GM19438 (cell line): ENCODE measurements around the gene FIS1.

ENCODE experiments used
- ATAC-seq: cut with Tn5 transposase; IDR thresholded peaks from one replicate; pipeline ENCODE4 v1.9.1; 2021; ENCODE audit warnings: low read depth; ENCODE audit not compliant: unreplicated experiment

The FIS1 gene

GRCh38 chr7:101235050-101235449 is 9.8 kb downstream of the FIS1 start:
- ATAC-seq, result no peak

GRCh38 chr7:101234636-101235035 is 10.2 kb downstream of the FIS1 start:
- no peak for ATAC-seq

DNA sequence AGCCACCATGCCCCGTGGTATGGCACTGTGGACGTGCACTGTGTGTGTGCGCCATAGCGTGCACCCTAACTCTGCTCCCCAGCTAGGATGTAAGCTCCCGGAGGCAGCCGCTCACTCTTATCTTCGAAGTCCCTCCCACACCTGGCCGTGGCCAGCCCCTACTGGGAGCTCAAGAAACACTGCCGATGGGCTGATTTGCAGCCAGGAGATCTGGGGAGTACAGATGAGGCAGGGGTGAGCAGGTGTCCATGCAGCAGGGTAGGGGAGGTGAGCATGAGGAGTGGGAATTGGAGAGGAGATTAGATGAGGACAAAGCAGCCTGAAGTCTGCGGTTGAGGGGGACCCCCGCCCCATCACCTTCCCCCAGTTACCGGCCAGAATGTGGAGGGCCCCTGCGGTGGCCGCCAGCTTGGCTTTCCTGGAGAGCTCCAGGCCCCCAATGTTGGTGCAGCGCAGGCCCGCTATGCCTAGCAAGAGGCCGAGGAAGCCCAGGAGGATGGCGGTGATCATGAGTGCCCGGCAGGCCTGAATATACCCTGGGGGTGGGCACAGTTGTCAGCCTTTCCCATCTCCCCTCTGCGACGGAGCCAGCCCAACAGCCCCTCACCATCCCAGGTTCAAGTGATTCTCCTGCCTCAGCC is 10.9 kb downstream of the FIS1 start:
- no peak for ATAC-seq

DNA sequence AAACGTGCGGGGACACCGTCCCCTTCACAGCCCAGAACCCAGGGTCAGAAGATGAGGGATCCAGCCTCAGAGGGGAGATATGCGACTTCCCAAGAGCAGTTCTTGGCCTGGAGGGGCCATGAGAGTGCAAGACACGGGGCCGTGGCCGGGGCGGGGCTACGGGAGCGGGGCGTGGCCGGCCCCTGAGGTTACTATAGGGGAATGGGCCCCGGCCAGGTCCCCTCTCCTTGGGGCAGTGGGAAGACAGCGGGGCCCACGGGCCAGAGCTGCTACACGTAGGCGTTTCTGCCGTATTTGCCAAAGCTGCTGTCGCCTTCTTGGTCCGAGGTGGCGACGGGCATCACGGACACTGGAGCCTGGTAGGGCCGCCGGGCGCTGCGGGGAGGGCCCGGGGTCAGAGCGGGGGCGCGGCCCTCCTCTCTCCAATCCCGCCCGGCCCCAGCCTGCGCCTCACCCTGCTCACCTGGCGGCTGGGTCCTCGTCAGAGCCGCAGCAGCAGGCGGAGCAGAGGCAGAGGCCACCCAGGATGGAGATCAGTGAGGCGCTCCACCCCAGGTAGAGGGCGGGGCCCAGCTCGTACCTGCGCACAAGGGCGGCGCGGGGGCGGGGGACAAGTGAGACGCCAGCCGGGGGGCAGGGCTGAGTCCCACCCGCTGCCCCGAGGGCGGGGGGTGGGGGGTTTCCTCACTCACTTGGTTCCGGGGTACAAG is 12.6 kb downstream of the FIS1 start:
- no peak for ATAC-seq

DNA sequence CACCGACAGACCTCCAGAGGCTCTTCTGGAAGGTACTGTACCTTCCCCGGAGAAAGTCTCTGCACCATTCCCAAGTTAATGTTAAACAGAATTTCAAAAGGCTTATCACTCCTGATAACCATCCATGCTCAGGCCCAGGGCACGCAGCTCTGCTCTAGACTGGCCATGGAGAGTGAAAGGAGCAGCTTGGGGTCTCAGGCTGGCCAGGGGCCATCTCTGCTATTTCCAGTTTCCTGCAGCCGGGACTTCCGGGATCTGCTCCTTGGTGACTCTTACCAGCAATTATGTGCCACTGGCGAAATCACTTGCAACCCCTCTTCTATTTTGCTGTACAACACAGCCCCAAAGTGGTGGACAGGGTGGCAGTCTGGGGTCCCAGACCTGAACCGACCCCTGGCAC is 13.2 kb downstream of the FIS1 start:
- no peak for ATAC-seq

DNA sequence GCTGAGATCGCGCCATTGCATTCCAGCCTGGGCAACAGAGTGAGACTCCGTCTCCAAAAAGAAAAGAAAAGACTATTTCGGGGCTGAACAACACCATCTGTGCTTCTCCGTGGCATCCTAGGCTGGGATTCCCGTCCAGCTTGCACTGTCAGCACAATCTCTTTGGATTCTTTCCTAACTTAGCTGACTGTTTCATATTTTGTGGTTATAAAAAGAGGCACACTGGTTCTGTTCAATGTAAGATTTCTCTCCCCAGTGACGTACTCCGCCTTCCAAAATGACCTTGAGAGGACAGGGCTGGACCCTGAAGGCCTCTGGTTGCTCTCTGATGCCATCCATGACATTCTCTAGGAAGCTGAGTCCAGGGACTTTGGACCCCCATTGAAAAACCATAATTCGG is 18.2 kb downstream of the FIS1 start:
- ATAC-seq, result no peak

DNA sequence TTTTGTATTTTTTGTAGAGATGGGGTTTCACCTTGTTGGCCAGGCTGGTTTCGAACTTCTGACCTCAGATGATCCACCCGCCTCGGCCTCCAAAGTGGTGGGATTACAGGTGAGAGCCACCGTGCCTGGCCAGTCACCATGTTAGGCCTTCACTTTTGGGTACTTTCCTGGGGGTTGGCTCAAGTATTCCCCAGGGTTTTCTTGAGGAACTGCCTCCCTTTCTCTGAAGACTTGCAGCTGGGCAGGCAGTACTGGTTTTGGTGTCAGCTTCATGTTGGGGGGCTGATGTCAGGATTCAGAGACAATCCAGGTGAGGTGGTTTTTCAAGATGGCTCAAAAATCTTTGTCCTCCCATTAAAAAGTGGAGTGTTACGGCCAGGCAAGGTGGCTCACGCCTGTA is 19.2 kb downstream of the FIS1 start:
- no peak for ATAC-seq

DNA sequence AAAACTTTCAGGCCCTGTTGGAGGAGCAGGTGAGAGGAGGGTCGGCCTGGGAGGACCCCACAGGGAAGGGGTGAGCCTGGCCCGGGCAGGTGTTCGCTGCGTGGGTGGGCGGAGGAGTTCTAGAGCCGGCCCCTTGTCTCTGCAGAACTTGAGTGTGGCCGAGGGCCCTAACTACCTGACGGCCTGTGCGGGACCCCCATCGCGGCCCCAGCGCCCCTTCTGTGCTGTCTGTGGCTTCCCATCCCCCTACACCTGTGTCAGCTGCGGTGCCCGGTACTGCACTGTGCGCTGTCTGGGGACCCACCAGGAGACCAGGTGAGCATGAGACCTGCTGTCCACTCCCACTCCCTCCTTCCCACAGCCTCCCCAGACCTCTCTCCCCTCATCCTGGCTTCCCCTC is 21.4 kb downstream of the FIS1 start:
- no peak for ATAC-seq

DNA sequence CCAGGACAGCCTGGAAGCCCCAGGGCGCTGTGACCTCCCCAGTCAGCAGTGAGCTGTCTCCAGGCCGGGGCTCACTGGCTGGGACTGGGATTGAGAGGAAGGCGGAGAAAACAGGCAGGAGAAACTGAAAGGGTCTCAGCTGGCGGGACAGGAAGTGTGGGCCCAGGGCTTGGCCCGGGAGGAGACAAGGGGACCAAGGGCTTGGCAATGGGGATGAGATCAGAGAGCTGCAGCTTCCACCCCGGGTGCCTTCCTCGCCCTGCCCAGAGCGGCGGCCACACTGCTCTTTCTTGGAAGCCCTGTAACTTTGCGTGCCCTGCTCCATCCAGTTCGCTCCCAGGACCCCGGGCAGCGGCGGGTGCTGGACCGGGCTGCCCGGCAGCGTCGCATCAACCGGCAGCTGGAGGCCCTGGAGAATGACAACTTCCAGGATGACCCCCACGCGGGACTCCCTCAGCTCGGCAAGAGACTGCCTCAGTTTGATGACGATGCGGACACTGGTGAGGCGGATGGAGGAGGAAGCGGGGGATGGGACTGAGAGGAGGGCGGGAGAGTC is 22.5 kb downstream of the FIS1 start:
- ATAC-seq, result no peak

- no peak for ATAC-seq
Measured at GRCh38 chr7:101220295-101220694, 24.6 kb downstream of the FIS1 start.

- ATAC-seq, result peak; percentile 20
Measured at GRCh38 chr7:101218236-101219125, 26.4 kb downstream of the FIS1 start.

- ATAC-seq, result peak; percentile 71
Measured at GRCh38 chr7:101217388-101218235, 27.3 kb downstream of the FIS1 start, which contains the start of the genes PLOD3 and ZNHIT1. TSS of gene PLOD3 (minus strand) at chr7:101217581. CDS start at chr7:101217274, 307 bp downstream. TSS of gene ZNHIT1 (plus strand) at chr7:101218165. CDS start at chr7:101218196, 31 bp downstream.

DNA sequence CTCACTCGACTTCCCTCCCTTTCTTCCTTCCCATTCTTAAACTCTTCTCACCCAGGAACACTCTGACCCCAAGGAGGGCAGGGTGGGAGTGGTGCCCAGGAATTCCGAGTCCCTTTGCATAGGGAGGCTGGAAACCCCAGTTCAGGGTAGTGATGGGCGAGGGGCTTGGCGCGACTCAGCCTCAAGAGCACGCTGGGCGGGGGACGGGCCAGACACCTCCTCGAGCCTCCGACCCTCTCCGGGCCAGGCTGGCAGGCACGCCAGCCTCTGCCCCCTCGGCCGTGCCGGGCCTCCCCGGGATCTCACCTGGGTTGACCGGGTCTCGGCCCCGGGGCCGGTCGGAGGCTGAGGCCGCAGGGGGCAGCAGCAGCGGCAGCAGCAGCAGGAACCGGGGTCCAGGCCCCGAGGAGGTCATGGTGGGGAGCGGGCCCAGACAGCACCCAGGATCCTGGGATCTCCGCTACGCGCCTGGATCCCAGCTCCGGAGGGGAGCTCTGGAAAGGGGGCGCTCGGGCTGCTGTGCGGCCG is 28.0 kb downstream of the FIS1 start:
- peak; percentile 18 for ATAC-seq

GRCh38 chr7:101216001-101216859 is 28.7 kb downstream of the FIS1 start:
- no peak for ATAC-seq

DNA sequence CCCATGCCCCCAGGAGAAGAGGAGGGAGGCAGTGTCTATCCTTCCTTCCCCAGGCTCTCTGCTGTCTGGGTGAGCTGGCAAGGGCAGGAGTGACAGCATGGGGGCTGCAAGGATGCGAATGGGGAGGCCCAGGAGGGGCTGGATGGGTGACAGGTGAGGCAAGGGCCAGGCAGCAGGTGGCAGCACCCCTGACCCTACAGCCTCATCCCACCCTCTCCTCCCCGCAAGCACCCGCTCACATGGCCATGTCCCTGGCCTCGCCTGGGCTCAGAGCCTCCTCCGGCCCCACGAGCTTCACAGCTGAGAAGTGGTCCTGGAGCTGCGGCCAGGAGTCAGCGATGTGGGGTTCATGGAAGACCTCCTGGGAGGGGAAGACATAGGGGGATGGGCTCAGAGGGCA is 32.9 kb downstream of the FIS1 start:
- ATAC-seq, result no peak

GRCh38 chr7:101211501-101211900 is 33.4 kb downstream of the FIS1 start:
- no peak for ATAC-seq

DNA sequence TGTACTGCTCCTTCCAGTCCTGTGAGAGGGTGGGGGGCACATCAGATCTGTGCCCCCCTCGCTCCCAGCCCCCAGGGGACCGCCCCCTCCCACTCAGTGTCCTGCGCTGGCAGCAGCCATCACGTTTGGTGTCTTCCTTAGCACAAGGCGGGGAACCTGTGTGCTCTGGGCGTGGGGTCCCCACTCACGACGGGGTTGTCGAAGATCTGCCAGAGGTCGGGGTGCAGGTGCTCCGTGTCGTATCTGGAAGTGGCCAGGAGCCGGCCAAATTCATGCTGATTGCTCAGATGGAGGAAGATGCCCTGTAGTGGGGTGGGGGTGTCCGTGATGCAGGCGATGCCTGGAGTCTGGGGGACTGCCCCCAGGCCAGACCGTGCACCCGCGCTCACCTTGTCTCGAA is 34.7 kb downstream of the FIS1 start:
- no peak for ATAC-seq

DNA sequence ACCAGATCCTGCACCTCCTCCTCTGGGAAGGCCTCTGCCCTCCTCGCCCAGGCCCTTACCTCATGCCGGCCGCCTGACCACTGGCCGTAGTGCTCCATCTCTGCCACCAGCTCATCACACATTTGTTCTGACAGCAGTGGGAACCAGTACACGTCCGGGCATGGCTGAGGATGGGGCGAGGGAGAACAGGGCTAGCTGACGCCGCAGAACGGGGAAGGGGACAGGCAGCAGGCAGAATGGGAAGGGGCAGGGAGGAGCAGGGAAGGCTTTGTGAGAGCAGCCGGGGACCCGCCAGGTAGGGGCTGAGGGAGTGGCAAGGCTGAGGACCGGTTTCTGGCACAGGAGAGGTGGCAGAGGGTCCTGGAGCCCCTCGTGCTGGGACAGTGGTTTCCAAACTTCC is 36.1 kb downstream of the FIS1 start:
- no peak for ATAC-seq

- no peak for ATAC-seq
Measured at GRCh38 chr7:101207459-101207858, 37.4 kb downstream of the FIS1 start.
